ENCODE results near the gene MLLT3. TPM values are rescaled to one million over a fixed set of nuclear protein-coding genes. Genes with fewer than 3 reads are reported as not detected.

MLLT3 gene
- total RNA-seq, 2 experiments from 2014 or later = 112 TPM

DNA sequence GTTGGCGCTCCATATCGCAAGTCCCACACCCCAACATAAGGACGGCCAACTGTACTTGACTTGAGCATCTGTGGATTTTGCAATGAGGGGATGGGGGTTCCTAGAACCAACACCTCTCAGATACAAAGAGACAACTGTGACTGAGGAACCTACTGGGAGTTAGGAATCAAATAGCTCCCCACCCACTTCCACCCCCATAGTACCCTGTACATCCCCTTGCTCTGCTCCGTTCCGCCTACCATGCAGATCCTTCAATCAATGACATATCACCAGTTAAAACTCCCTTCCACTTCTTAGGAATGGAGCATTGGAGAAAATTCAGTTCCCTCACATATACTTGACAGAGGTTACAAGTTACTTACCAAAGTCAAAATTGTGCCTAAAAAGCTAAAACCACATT is 140.9 kb downstream of the MLLT3 start:
- ATAC-seq (ENCODE audit: low read depth) = no peak
- Mint-ChIP-seq H3K4me3 (no peak overlapping the region), H3K9me3 (no peaks in the 10 kb centered on the region), H3K27ac (no peak overlapping the region), H3K36me3 (peaks cover 26% of the 10 kb centered on the region), H3K27me3 (no peaks in the 10 kb centered on the region), H3K4me1 (peaks cover 37% of the 10 kb centered on the region)
- POLR2A ChIA-PET = no interaction called here
- no peak for DNase-seq

DNA sequence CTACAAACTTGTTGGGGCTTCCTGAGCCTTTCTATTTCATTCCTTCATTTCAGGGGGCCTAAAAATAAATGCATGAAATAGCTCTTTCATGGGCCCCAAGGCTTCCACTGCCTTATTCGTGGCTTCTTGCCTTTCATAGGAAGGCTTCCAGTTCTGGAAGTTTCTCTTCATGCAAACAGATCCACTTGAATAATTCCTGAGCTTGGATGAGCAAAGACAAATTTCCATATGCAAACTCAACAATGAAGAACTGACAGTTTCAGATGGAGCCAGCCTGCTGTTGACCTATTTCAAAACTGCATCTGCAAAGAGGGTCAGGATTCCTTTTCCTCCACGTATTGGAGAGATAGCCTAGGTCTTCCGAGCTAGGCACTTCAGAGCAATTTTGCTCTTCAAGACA is 142.1 kb downstream of the MLLT3 start:
- no peaks in the 10 kb centered on the region for H3K27me3 Mint-ChIP-seq
- no peak for ATAC-seq (ENCODE audit: low read depth)
- peaks cover 35% of the 10 kb centered on the region for H3K4me1 Mint-ChIP-seq
- no peak overlapping the region for H3K4me3 Mint-ChIP-seq
- DNase-seq = no peak
- H3K27ac Mint-ChIP-seq = no peak overlapping the region
- peaks cover 29% of the 10 kb centered on the region for H3K36me3 Mint-ChIP-seq
- POLR2A ChIA-PET = no interaction called here
- no peaks in the 10 kb centered on the region for H3K9me3 Mint-ChIP-seq

DNA sequence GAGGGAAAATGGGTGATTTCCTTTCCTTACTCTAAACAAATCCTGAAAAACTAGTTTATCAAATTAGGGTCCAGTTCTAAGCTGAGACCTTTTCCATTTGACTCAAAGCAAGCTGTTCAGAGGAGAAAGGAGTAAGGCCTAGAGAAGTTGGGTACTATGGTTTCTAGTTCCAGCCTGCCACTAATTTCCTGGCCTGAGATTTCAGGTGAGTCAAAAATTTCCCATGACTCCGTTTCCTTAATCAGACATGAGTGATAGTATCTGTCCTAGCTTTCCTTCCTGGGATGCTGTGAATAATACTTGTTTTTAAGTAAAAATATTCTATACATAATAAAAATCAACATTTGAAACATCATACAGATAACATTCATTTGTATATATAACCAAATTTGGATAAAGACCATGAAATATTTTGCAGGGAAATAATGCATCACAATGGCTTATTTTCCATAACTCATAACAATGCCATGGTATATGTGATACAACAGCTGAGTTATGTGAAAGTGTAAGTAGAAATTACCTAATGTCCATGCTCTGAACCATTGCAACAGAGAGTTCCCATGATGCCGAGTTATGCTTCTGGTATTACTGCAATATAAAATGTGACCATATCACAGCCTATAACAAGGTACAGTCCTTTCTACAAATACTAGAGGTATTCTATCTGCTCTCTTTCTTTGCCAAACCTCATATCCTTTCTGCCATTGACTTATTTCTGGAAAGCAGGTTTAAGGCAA is 142.7 kb downstream of the MLLT3 start:
- DNase-seq (no peak), ATAC-seq (ENCODE audit: low read depth) (no peak)
- POLR2A ChIA-PET = interaction anchor here (0.5 kb wide), 1 partner anchor 532 kb away, joined by 3 read pairs; no protein-coding TSS in a partner anchor
- Mint-ChIP-seq H3K4me1 (peaks cover 35% of the 10 kb centered on the region), H3K27ac (no peak overlapping the region), H3K36me3 (peaks cover 28% of the 10 kb centered on the region), H3K4me3 (no peak overlapping the region), H3K27me3 (no peaks in the 10 kb centered on the region), H3K9me3 (no peaks in the 10 kb centered on the region)

- H3K9me3 Mint-ChIP-seq = no peaks in the 10 kb centered on the region
- H3K4me3 Mint-ChIP-seq = no peak overlapping the region
- no peaks in the 10 kb centered on the region for H3K27me3 Mint-ChIP-seq
- no peak for ATAC-seq (ENCODE audit: low read depth)
- no peak overlapping the region for H3K27ac Mint-ChIP-seq
- no peak for DNase-seq
- H3K4me1 Mint-ChIP-seq = peaks cover 37% of the 10 kb centered on the region
- POLR2A ChIA-PET = interaction anchor here (0.6 kb wide), 1 partner anchor 552 kb away, joined by 4 read pairs; no protein-coding TSS in a partner anchor
- peaks cover 27% of the 10 kb centered on the region for H3K36me3 Mint-ChIP-seq
These were observed 143.5 kb downstream of the MLLT3 start for GRCh38 chr9:20478786-20479185.

DNA sequence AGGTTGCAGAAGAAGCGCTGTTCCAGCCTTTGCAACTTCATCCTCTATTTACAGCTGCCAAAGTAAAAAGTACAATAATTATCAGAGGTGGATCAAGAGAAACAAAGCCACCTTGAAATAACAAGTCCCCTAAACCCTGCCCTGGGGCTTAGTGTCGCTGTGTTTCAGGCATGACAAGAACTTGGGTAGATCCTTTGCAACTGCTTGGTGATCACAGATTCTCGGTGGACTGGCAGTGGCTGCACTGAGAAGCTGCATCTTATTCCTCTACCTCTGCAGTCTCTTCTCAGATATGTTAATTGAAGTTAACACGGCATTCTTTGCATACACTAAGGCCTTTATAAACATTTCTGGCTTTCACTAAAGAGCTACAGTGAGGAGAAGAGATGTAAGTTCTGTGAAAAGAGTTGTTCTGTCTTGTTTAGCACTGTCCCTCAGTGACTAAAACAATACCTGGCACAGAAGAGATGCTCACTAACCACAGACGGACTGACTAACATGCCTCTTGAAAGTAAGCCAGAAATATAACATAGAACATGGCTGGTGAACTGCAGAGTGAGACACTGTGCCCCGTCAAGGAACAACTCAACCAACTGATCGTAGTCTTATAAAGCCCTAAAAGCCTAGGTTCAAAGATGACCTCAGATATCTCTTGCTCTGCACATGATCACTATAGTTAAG is 144.2 kb downstream of the MLLT3 start:
- POLR2A ChIA-PET = interaction anchor here (0.6 kb wide), 1 partner anchor 553 kb away, joined by 4 read pairs; no protein-coding TSS in a partner anchor
- no peak overlapping the region for H3K4me3 Mint-ChIP-seq
- H3K4me1 Mint-ChIP-seq = peaks cover 37% of the 10 kb centered on the region
- DNase-seq = no peak
- peaks cover 27% of the 10 kb centered on the region for H3K36me3 Mint-ChIP-seq
- ATAC-seq (ENCODE audit: low read depth) = peak; percentile 22
- no peaks in the 10 kb centered on the region for H3K9me3 Mint-ChIP-seq
- no peak overlapping the region for H3K27ac Mint-ChIP-seq
- H3K27me3 Mint-ChIP-seq = no peaks in the 10 kb centered on the region

GRCh38 chr9:20476912-20477521 is 145.3 kb downstream of the MLLT3 start:
- Mint-ChIP-seq H3K27ac (no peak overlapping the region), H3K4me3 (no peak overlapping the region), H3K36me3 (peaks cover 24% of the 10 kb centered on the region), H3K4me1 (peaks cover 35% of the 10 kb centered on the region), H3K9me3 (no peaks in the 10 kb centered on the region), H3K27me3 (no peaks in the 10 kb centered on the region)
- no peak for DNase-seq
- POLR2A ChIA-PET = no interaction called here
- no peak for ATAC-seq (ENCODE audit: low read depth)

- no peak overlapping the region for H3K27ac Mint-ChIP-seq
- H3K4me3 Mint-ChIP-seq = no peak overlapping the region
- peaks cover 30% of the 10 kb centered on the region for H3K36me3 Mint-ChIP-seq
- no peak for ATAC-seq (ENCODE audit: low read depth)
- no peaks in the 10 kb centered on the region for H3K27me3 Mint-ChIP-seq
- peaks cover 29% of the 10 kb centered on the region for H3K4me1 Mint-ChIP-seq
- POLR2A ChIA-PET = interaction anchor here (1.1 kb wide), 1 partner anchor 26 kb away, joined by 3 read pairs; no protein-coding TSS in a partner anchor
- DNase-seq = no peak
- peaks cover 1% of the 10 kb centered on the region for H3K9me3 Mint-ChIP-seq
These were observed 147.8 kb downstream of the MLLT3 start for GRCh38 chr9:20474496-20474895.

GRCh38 chr9:20473515-20474013 is 148.7 kb downstream of the MLLT3 start:
- Mint-ChIP-seq H3K27me3 (no peaks in the 10 kb centered on the region), H3K4me3 (no peak overlapping the region), H3K36me3 (peaks cover 35% of the 10 kb centered on the region), H3K9me3 (peaks cover 3% of the 10 kb centered on the region), H3K4me1 (peaks cover 25% of the 10 kb centered on the region), H3K27ac (no peak overlapping the region)
- no peak for DNase-seq
- POLR2A ChIA-PET = interaction anchor here (1.1 kb wide), 1 partner anchor 27 kb away, joined by 3 read pairs; no protein-coding TSS in a partner anchor
- no peak for ATAC-seq (ENCODE audit: low read depth)

DNA sequence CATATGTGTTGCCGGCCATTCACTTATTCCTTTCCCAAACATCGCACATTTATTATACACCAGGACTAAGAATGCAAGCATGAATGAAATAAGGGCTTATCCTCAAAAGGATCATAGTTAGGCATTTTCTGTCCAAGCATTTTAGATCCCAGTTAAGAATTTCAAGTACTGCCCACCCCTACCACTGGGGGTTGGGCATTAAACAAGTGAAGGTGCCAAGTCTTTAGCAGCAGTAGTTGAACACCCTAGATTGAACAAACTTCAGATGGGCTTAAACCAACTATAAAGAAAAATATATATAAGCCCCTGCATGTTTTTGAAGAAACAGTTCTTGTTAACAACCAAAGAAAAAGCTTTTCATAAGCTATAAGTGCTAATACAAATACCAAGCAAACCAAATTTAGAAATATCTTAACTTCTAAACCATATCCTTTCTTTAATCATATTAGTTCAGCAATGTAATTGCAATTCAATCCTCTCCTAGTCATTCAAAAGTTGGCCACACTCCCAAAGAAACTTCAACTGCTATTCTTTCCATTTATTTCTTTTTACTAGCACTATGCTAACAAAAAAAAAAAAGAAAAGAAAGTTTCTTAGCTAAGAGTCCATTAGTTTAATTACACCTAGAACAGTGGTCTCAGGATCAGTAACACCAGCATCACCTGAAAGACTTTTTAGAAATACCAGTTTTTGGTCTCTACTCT is 149.8 kb downstream of the MLLT3 start:
- Mint-ChIP-seq H3K4me1 (peaks cover 21% of the 10 kb centered on the region), H3K27ac (no peak overlapping the region), H3K36me3 (peaks cover 36% of the 10 kb centered on the region), H3K9me3 (peaks cover 4% of the 10 kb centered on the region), H3K27me3 (no peaks in the 10 kb centered on the region), H3K4me3 (no peak overlapping the region)
- POLR2A ChIA-PET = interaction anchor here (1.4 kb wide), 1 partner anchor 33 kb away, joined by 4 read pairs; no protein-coding TSS in a partner anchor
- DNase-seq (no peak), ATAC-seq (ENCODE audit: low read depth) (no peak)

DNA sequence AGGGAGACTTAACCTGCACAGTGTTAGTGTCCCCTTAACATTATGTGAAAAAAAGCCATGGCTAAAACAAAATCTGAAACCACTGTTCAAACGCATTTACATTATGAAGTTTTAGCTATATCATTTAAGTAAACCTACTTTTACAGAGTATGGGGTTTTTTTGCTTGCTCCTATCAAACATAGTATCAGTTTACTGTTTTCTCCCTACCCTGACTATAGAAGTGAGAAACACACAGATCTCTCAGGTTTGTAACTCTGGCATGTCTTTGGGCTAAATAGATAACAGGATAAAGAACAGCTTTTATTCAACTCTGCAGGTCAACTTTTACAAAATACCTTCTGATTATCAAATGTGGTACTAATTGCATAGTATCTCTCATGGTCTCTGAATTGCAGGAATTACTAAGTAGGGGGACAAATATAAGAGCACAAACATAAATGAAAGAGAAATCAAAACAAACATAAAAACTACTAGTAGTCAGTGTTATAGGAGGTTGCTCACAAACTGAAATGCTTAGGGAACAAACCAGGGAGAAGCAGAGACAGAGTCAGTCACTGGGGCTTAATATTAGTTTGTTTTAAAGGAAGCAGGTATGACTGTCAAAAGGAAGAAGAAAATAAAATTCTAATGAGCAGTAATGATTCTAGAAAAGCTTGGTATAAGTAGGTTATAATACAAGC is 155.8 kb downstream of the MLLT3 start:
- Mint-ChIP-seq H3K27me3 (no peaks in the 10 kb centered on the region), H3K4me3 (no peak overlapping the region), H3K9me3 (peaks cover 5% of the 10 kb centered on the region), H3K4me1 (peaks cover 30% of the 10 kb centered on the region), H3K36me3 (peaks cover 36% of the 10 kb centered on the region), H3K27ac (no peak overlapping the region)
- POLR2A ChIA-PET = interaction anchor here (1.2 kb wide), 1 partner anchor 28 kb away, joined by 4 read pairs; no protein-coding TSS in a partner anchor
- no peak for ATAC-seq (ENCODE audit: low read depth)
- no peak for DNase-seq

- ATAC-seq (ENCODE audit: low read depth) (no peak), DNase-seq (no peak)
- Mint-ChIP-seq H3K9me3 (peaks cover 3% of the 10 kb centered on the region), H3K27me3 (no peaks in the 10 kb centered on the region), H3K36me3 (peaks cover 35% of the 10 kb centered on the region), H3K4me1 (peaks cover 35% of the 10 kb centered on the region), H3K4me3 (no peak overlapping the region), H3K27ac (no peak overlapping the region)
- POLR2A ChIA-PET = no interaction called here
These were observed 158.1 kb downstream of the MLLT3 start for GRCh38 chr9:20464242-20464641.

DNA sequence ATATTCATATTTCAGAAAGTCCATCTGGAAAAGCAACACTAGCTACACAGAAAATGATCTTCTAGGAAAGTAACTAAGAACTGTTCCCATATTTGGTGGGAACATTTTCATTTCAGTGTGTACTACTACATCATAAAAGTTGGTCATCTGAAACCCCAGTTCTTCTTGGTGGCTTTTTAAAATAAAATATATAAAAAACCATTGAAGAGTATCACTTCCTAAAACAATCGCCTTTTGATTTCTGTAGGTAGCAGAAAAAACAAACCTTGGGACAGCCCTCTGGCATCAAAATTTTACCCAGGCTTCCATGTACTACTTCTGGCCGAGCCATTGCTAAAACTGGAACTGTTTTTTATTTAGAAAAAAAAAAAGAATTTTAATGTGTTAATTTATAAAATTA is 158.5 kb downstream of the MLLT3 start:
- Mint-ChIP-seq H3K27me3 (no peaks in the 10 kb centered on the region), H3K4me1 (peaks cover 39% of the 10 kb centered on the region), H3K9me3 (peaks cover 1% of the 10 kb centered on the region), H3K4me3 (no peak overlapping the region), H3K36me3 (peaks cover 35% of the 10 kb centered on the region), H3K27ac (no peak overlapping the region)
- no peak for DNase-seq
- no peak for ATAC-seq (ENCODE audit: low read depth)
- POLR2A ChIA-PET = no interaction called here

Measured in activated naive CD8-positive, alpha-beta T cell treated with anti-CD3 and anti-CD28 coated beads, Interleukin-2, amount 10 ng/mL, durations not matched to agents 7 days and 5 days (primary cell).